NCI-H1092 treated with DMSO at 0.1 percent for 48 hours (cell line): ENCODE data around the gene DIPK1A.
A peak's percentile ranks its signal among the peaks of the same experiment; 100 is the strongest.

Experiments
- DNase-seq: peaks from one replicate; lab custom pipeline; 2025; lab: John Stamatoyannopoulos, UW

Gene DIPK1A

GRCh38 chr1:92961131-92961895, at the start of gene DIPK1A:
Gene DIPK1A (minus strand): TSS chr1:92961462. CDS start chr1:92961429, 33 bp downstream.
- DNase-seq: peak; percentile 66

- no peak for DNase-seq
These were observed 46.8 kb upstream of the DIPK1A start for GRCh38 chr1:93007941-93008577.

- no peak for DNase-seq
These were observed 44.0 kb upstream of the DIPK1A start for GRCh38 chr1:93005252-93005598.

- no peak for DNase-seq
These were observed 43.4 kb upstream of the DIPK1A start for GRCh38 chr1:93004566-93005251.

- no peak for DNase-seq
These were observed 42.7 kb upstream of the DIPK1A start for GRCh38 chr1:93003981-93004380.

- no peak for DNase-seq
These were observed 41.5 kb upstream of the DIPK1A start for GRCh38 chr1:93002781-93003180.

GRCh38 chr1:93001893-93002292, 40.6 kb upstream of the DIPK1A start:
- DNase-seq: no peak

GRCh38 chr1:93000751-93001175, 39.5 kb upstream of the DIPK1A start:
- DNase-seq: no peak

- no peak for DNase-seq
These were observed 39.0 kb upstream of the DIPK1A start for GRCh38 chr1:93000291-93000690.

- DNase-seq: no peak
These were observed 37.6 kb upstream of the DIPK1A start for GRCh38 chr1:92998821-92999220.

- DNase-seq: no peak
These were observed 34.5 kb upstream of the DIPK1A start for GRCh38 chr1:92995441-92996430.

GRCh38 chr1:92994105-92994712, 32.9 kb upstream of the DIPK1A start:
- peak; percentile 72 for DNase-seq

- no peak for DNase-seq
These were observed 32.3 kb upstream of the DIPK1A start for GRCh38 chr1:92993581-92993980.

- DNase-seq: no peak
These were observed 31.6 kb upstream of the DIPK1A start for GRCh38 chr1:92992877-92993276.

- DNase-seq: no peak
These were observed 30.8 kb upstream of the DIPK1A start for GRCh38 chr1:92992054-92992453.

GRCh38 chr1:92990828-92991227, 29.6 kb upstream of the DIPK1A start:
- peak; percentile 25 for DNase-seq

GRCh38 chr1:92989936-92990583, 28.8 kb upstream of the DIPK1A start:
- no peak for DNase-seq

GRCh38 chr1:92989253-92989652, 28.0 kb upstream of the DIPK1A start:
- DNase-seq: no peak

- DNase-seq: no peak
These were observed 26.2 kb upstream of the DIPK1A start for GRCh38 chr1:92987462-92987861.

GRCh38 chr1:92985101-92985500, 23.8 kb upstream of the DIPK1A start:
- no peak for DNase-seq
